GM19372 (cell line): ENCODE results near the gene CREB5.

Experiments used
- ATAC-seq: cut with Tn5 transposase; IDR thresholded peaks from one replicate; pipeline ENCODE4 v1.9.1; 2021; ENCODE audit warnings: mild to moderate bottlenecking, low read depth, moderate library complexity; ENCODE audit not compliant: unreplicated experiment

CREB5 gene

GRCh38 chr7:28571405-28571804 lies 159.1 kb downstream of the CREB5 start:
- ATAC-seq: no peak

DNA sequence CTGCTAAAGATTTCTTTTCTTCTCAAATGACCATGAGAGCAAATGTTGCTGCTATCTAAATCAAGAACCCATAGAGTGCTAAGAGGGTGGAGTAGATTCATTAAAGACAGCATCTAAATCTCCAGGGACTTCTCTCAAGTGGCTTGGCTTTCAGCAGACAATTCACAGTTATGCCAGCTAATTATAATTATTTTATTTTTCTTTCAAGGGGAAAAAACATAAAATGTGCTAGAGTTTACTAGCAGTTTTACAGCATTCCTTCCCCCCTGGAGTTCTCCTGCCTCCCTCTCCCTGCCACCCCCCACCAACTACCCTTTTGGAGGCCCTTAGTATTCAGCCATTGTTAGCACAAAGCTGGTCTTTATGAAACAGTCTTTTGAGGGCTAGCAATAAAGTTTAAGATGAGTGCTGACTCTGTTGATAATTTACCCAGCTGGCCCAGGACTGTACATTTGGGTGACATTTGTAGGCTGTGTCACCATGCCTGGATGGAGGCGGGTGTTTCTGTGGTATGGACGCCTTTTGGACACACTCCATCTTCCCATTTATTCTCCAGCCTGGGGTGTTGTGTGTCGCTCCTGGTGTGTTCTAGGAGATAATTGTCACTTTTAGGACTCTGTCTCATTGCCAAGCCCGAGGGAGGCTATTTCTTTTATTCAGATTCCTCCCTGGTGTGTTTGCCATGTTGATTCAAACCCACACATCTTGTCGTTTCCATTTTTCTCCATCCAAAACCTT lies 160.2 kb downstream of the CREB5 start:
- ATAC-seq: no peak

GRCh38 chr7:28573059-28573553 lies 160.8 kb downstream of the CREB5 start:
- ATAC-seq: no peak

DNA sequence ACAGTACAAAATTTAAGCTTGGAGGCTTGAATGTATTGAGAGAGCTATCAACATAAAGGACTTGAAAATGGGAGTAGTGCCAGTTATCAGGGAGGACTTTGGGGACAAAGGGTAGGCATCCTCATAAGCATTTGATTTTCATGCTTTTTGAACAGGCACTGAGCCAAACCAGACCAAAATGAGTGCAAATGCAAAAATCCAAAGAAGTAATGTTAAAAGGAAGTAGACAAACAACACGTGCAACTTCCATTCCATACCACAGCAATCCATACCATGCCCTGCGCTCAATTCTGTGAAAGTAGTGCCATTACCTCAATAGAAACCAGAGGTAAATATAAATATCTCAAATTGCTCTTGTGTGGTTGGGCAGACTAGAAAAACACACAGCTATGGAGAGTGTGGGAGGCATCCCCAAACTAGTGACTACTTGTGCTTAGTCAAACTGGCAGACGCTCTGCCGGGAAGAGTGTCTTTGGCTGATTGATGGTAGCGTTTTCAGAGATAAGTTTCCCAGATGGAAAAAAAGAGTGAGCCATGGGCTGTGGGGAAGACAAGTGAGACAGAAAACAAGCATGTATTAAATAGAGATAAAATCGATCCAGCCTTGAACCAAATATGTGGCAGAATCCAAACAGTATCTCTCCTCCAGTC lies 161.5 kb downstream of the CREB5 start:
- no peak for ATAC-seq

DNA sequence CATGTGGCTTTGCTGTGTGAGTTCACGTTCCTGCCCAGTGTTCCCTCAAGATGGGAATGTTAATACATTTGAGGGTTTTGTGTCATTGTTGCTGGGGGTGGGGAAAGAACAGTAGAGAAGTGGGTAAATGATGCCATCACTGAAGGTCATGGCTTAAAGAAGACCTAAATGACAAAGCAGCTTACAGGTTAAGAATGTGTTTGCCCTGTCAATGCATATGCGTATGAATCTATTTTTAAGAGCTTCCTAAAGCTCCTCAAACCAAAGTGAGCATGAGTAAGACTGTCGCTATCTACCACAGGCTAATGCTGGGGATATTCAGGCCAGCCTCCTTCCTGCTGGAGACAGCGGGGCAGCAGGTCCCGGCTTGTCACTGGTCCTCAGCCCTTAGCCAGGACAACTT lies 162.9 kb downstream of the CREB5 start:
- ATAC-seq: no peak

GRCh38 chr7:28576656-28577055 lies 164.3 kb downstream of the CREB5 start:
- no peak for ATAC-seq

GRCh38 chr7:28579571-28579970 lies 167.3 kb downstream of the CREB5 start:
- no peak for ATAC-seq

GRCh38 chr7:28580665-28581064 lies 168.3 kb downstream of the CREB5 start:
- ATAC-seq: no peak

DNA sequence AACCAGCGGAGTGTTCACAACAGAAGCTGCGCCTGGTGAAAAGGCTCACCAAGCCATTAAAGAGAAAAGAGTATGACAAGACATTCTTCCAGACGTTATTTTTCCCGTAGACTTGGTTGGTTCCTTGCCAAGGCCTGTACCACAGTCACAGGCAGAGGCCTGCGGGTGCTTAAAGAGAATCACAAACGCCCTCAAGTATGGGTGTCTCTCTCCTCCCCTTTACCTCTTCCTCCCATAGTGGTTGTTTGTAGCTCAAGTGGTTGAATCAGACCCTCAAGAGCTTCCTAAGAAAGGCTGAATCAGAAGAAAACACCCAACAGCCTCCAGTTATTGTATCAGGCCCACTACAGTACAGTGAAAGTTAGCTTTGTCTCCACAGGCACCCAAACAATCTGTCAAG lies 169.0 kb downstream of the CREB5 start:
- ATAC-seq: no peak

DNA sequence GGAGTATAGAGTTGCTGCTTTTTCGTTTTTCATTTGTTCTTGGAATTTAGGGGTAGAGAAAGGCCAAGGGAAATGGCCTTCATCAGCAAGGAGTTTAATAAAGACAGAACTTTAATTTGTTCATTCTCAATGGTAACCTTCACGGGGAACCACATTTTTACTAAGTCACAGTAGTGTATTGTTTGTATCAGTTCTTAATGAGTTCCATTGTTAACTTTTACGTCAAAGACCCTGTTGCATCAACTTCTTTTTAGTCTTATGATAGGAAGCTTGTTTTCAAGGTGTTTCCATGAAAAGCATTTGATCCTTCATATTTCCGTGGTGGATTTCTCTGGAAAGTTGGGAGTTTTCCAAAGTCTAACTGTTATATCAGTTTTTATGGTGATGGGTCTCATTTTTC lies 169.9 kb downstream of the CREB5 start:
- ATAC-seq: no peak

DNA sequence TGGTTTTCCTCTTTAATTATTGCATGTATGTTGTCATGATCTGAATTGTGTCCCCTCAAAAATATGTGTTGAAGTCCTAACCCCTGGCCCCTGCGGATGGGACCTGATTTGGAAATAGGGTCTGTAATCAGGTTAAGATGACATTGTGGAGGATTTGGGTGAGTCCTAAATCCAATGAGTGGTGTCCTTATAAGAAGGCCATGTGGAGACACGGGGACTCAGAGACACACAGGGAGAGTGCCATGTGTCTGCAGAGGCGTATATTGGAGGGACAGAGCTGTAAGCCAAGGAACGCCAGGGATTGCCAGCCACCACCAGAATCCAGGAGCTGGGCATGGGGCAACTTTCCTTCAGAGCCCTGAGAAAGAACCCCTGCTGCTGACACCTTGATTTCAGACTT lies 171.9 kb downstream of the CREB5 start:
- no peak for ATAC-seq

DNA sequence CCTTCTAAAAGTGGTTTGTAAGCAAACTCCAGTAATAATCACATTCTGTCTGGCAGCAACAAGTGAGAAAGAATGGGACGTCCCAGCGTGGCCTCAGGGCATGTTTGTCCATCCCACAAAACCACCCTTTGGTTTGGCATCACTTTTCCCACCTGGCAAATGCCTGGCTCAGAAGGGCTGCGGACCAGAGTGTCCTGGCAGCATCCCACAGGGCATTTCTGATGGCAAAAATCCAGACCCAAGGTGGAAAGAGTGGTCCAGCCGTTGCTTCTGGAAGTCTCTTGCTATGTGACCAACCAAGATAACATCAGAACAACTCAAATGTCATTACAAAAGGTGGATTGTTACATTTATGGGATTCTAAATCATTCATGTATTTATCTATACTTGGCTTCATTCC lies 174.4 kb downstream of the CREB5 start:
- no peak for ATAC-seq

DNA sequence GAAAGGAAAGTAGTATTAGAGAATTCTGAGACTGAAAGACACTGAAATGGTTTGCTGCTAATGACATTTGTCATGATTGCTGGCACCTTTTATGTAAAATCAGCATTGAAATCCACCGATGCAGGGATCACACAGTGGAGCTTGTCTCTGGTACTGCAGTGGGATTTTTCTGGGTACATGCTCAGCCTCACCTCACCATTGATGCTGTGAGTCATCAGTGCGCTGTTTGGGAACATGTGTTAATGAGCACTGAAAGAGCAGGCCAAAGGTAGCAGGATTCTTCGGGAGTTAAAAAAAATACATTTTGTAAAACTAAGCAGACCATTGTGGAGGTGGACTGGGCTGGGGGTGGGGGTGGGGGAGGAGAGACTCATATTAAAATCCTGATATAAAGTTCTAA lies 174.9 kb downstream of the CREB5 start:
- no peak for ATAC-seq

DNA sequence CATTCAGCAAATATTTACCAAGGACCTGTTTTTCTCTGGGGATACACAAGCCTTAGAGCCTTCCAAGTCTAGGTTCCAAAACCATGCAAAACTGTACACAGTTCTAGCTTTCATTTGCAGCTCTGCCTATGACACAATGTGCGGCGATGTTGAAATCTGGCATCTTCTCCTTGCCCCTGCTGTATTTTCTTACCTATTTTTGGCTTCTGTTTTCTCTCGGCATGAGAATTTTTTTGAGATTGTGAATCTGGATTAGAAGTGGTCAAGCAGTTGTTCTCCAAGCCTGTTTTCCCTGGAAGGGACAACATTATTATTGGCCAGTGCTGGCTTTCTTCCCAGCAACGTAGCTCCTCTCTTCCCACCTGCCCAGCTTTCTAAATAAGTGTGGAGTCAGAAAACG lies 176.3 kb downstream of the CREB5 start:
- no peak for ATAC-seq

GRCh38 chr7:28591041-28591674 lies 178.8 kb downstream of the CREB5 start:
- no peak for ATAC-seq

DNA sequence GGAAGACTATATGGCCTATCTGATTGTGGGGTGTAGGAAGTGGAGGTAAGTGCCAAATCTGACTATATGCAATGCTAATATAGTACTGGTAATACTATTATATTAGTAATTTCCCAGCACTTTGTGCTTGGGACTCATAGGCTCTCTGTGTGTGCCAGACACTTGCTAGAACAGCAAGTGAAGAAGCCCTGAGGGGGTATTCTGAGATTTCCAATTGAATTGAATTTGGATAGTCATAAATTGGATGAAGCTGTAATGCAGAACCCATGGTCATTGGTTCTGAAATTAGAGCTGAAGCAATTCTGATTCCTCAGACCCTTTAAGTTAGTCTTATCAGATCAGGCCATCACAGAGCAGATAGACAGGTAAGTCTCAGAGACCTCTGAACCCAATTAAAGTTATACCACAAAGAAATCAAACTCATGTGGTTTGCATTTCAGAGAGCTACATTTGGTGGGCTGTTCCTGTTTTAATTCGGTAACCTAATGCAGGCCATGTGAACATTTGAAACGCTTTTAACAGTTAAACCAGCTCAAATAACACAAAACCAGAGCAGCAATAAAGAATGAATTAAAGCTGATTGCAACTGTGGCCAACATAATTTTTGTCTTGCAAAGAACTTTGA lies 179.5 kb downstream of the CREB5 start:
- ATAC-seq: no peak

- no peak for ATAC-seq
Measured at GRCh38 chr7:28592861-28593260, 180.5 kb downstream of the CREB5 start.

- ATAC-seq: no peak
Measured at GRCh38 chr7:28595076-28595475, 182.8 kb downstream of the CREB5 start.

GRCh38 chr7:28595801-28596200 lies 183.5 kb downstream of the CREB5 start:
- ATAC-seq: no peak

DNA sequence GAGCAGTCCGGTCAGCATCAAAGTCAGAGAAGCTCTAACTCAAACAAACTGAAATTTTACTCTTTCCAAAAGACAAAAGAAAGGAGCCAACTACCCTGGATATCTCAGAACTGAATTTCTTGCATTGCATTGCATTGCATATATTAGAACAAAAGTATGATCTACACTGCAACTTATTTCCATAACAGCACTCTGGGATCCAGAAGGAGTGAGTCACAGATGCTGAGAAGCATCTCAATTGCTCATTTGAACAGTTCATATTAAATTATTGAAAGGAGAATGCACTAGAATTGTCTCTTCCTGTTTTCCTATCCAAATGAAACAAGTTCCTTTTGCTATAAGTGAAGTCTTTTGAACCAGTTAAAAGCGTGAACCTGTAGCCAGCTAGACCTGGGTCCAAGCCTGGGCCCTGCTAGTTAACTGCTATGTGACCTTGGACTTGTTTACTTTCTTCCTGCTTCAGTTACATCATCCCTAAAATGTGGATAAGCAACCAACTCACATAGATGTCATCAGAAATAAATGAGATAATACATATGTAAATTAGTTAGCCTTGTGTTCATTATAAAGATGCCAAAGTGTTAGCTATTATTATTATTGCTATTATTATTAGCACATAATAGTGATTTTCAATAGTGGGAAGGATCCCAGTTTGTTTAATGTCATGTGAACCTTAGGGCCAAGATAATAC lies 184.1 kb downstream of the CREB5 start:
- no peak for ATAC-seq

- ATAC-seq: no peak
Measured at GRCh38 chr7:28597284-28597683, 185.0 kb downstream of the CREB5 start.
